SK-N-MC (cell line): ENCODE data around the gene NBPF1.
"Not testable (repeated sequence)": the region's sequence is repeated elsewhere in the genome, so short reads cannot be mapped to it uniquely, and the experiment has no call there.

ENCODE experiments used
- DNase-seq: peaks from one replicate; pipeline ENCODE4 v3.0.0-alpha.2; 2011; ENCODE audit warnings: low read depth, low spot score
- H3K27ac ChIP-seq: fragments of 200-600 bp; sonication (generic); 2 replicates; pipeline ENCODE4 v1.5.1; 2016; ENCODE audit warnings: mixed run types
- H3K36me3 ChIP-seq: fragments of 200-600 bp; sonication (generic); 2 replicates; pipeline ENCODE4 v1.6.1; 2017; ENCODE audit warnings: antibody characterized with exemption, low read length, mixed read lengths; ENCODE audit not compliant: insufficient read depth
- H3K4me3 ChIP-seq: fragments of 200-600 bp; sonication (generic); 2 replicates; pipeline ENCODE4 v1.5.1; 2016
- H3K9ac ChIP-seq: fragments of 200-600 bp; sonication (generic); 2 replicates; pipeline ENCODE4 v1.8.0; 2017; ENCODE audit warnings: mixed run types, mixed read lengths; ENCODE audit not compliant: insufficient read length
- H3K9me3 ChIP-seq: fragments of 200-600 bp; sonication (generic); 2 replicates; pipeline ENCODE4 v1.6.1; 2017; ENCODE audit warnings: low read depth, mild to moderate bottlenecking, antibody characterized with exemption, low read length, moderate library complexity, mixed read lengths
- EZH2 ChIP-seq: fragments of 200-600 bp; sonication (generic); IDR thresholded peaks from one replicate; pipeline ENCODE4 v1.6.1; 2017; ENCODE audit warnings: antibody characterized with exemption
- FOXP2 ChIP-seq: optimal IDR thresholded peaks from 2 replicates; pipeline ENCODE3; 2011; ENCODE audit warnings: mild to moderate bottlenecking, moderate library complexity; ENCODE audit not compliant: insufficient read depth; ENCODE audit errors: extremely low read length, control extremely low read depth
- POLR2AphosphoS5 ChIP-seq: IDR thresholded peaks from 2 replicates; pipeline ENCODE4 v1.6.1; 2012; ENCODE audit warnings: mild to moderate bottlenecking, low read depth, low read length, borderline replicate concordance

Gene NBPF1

DNA sequence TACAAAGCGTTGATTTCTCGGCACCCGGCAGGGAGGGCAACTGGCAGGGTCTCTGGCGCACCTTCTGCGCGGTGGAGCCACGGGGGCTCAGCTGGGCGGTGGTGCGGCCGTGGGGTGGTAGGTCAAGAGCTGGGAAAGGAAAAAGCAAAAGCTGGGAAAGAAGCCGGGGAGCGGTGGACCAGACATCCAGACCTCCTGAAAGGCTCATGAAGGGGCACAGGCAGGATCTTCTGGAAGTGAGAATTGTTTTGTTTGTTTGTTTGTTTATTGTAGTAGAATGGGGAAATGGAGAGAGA is 92.1 kb downstream of the NBPF1 start:
- H3K4me3 ChIP-seq, result no peak overlapping the region
- no peak for TF ChIP-seq FOXP2
- no peak for TF ChIP-seq POLR2AphosphoS5
- no peak for TF ChIP-seq EZH2
- H3K9me3 ChIP-seq, result no peaks in the 10 kb centered on the region
- no peak overlapping the region for H3K9ac ChIP-seq
- DNase-seq, result no peak
- H3K36me3 ChIP-seq, result no peaks in the 10 kb centered on the region
- H3K27ac ChIP-seq, result no peak overlapping the region

GRCh38 chr1:16520435-16521287 is 92.7 kb downstream of the NBPF1 start:
- H3K27ac ChIP-seq, DNase-seq, H3K4me3 ChIP-seq, H3K36me3 ChIP-seq, H3K9me3 ChIP-seq, H3K9ac ChIP-seq: not testable (repeated sequence)

DNA sequence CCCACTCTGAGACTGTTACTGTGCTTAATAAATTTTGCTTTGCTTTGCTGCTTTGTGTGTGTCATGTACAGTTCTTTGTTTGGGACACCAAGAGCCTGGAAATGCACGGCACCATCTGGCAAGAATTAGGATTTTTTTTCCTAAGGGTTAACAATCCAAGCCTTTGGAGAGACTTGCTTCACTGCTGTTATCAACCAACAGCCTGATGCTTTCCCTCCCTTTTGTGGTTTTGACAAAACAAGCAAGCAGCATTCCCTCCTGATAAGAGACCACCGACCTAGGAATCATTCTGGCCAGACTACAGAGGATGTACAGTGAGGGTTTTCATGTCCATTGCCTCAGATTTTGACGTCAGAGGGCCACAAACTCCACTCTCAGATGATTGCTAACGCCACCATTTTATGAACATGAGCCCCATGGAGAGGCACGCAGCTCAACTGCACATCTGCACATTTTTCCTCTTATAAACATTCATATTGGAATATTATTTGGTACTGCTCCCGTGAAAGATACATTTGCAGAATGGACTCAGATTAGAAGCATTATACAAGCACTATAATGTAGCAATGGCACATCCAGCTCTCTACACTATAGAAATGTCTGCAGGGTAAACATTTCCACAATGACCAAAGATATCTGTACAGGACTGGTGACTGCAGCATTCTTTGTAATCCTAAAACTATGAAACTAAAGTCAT is 94.0 kb downstream of the NBPF1 start:
- H3K9ac ChIP-seq, H3K9me3 ChIP-seq, H3K36me3 ChIP-seq, DNase-seq, H3K4me3 ChIP-seq: not testable (repeated sequence)
- peak overlapping the region; percentile 70; the same call in 1 of the 2 replicates for H3K27ac ChIP-seq

GRCh38 chr1:16518913-16519254 is 94.5 kb downstream of the NBPF1 start:
- H3K9me3 ChIP-seq, H3K4me3 ChIP-seq, DNase-seq, H3K9ac ChIP-seq, H3K36me3 ChIP-seq: not testable (repeated sequence)
- H3K27ac ChIP-seq, result peak overlapping the region; percentile 70; the same call in 1 of the 2 replicates

GRCh38 chr1:16516694-16517410 is 96.5 kb downstream of the NBPF1 start:
- H3K27ac ChIP-seq, DNase-seq, H3K36me3 ChIP-seq, H3K9me3 ChIP-seq, H3K4me3 ChIP-seq, H3K9ac ChIP-seq: not testable (repeated sequence)

DNA sequence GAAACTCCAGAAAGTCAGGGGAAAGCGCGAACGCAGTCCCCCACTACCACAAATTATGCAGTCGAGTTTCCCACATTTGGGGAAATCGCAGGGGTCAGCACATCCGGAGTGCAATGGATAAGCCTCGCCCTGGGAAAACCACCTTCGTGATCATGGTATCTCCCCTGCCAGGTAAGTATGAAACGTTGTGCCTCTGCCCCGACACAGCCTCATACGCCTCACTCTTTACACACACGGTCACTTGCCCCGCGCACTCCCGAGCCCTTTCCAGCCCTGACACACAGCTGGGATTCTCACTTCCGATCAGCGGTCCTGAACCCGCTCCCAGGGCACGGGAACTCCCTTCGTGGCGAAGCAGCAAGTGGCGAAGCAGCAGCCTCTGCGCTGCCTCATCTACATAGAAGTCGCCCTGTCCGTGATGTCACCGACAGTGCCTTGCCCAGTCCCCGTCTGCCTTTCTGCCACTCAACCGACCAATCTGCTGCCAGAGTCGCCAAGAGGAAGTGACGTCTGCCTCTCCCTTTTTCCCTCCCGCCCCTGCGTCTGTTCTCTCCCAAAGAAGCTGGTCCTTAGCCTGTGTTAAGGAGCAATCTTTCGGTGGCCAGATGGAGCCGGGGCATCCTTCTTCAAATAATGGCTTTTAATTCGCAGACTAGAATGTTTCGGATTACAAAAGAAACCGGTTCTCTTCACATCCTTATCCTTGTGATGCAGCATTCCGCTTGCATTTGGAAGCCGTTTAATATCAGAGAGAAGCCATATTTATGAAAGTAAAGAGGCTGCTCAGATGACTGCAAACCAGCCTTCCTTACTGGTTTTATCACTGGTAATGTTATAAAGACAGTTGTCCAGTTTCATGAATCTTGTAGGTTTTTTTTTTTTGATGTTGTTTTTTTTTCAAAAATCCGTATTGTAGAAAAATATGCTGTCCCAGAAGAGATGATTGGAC is 99.0 kb downstream of the NBPF1 start, which contains the start of gene RNU1-1:
TSS of gene RNU1-1 (minus strand) at position 179 of the 949 bp plus-strand sequence.
- TF ChIP-seq POLR2AphosphoS5, result peak; percentile 47; the same call in 1 of the 2 replicates
- not testable (repeated sequence) for H3K36me3 ChIP-seq, H3K9me3 ChIP-seq, DNase-seq
- H3K4me3 ChIP-seq, result peak within 1 kb of the TSS; percentile 70
- H3K27ac ChIP-seq, result peak within 1 kb of the TSS; percentile 85
- peak within 1 kb of the TSS; percentile 71 for H3K9ac ChIP-seq

DNA sequence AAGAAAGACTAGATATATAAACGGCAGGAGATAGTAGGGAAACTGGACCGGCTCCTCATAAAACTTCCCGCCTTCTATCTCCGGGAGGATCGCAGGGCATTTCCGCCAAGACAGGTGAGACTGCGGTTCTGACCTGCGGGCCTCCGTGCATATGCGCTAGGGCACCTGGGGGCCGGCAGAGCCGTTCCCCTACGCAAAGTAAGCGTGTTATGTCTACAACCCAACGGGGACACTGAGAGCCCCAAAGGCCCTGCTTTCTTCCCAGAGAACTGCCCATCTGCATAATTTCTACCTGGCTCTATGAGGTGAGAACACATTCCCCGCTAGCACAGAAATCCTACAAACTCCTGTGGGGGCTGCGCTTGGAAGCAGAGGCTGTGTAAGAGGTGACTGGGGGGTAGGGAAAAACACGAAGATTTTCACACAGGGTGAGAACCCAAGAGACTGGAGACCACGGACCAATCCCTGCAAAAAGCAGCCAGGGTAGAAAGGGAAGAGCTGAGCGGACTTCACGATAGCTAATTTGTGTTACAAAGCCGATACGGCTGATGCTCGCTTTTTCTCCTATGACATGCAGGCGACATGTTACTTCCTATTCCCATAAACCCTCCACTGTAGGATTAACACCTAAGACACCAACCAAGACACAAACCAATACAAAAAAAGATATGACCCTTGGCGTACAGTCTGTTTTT is 99.8 kb downstream of the NBPF1 start:
- TF ChIP-seq POLR2AphosphoS5, result peak; percentile 87
- H3K9me3 ChIP-seq, H3K36me3 ChIP-seq, H3K9ac ChIP-seq, H3K4me3 ChIP-seq, H3K27ac ChIP-seq: not testable (repeated sequence)
- DNase-seq, result peak; percentile 90

DNA sequence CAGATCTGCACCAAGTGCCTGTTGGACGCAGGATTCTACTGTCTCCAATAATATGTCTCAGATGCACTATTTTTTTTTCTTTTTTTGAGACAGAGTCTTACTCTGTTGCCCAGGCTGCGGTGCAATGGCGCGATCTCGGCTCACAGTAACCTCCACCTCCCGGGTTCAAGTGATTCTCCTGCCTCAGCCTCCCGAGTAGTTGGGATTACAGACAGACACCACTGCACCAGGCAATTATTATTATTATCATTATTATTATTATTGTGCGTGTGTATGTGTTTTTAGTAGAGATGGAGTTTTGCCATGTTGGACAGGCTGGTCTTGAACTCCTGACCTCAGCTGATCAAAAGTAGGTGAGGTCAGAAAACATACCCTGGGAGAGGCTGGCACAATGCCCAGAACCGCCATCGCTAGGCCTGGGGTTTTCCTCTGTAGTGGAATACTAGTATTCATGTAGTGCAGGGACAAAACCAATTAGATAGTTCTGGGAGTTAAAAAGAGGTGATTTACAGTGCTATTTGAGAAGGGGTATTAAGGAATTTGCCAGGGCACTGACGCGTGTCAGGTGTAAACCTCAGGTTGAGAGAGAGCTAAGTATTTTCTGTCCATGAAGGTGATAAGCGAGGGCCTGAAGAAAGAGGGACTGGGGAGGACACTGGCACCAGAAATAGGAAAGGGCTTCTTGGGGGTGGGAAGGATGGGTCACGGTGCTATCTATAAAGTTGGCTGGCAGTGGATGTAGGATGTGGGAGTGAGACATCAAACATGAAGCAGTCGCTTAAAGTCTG is 100.5 kb downstream of the NBPF1 start:
- not testable (repeated sequence) for H3K36me3 ChIP-seq, DNase-seq, H3K27ac ChIP-seq, H3K9ac ChIP-seq, H3K4me3 ChIP-seq, H3K9me3 ChIP-seq
